Nephron (organoid): ENCODE results near the gene CLN3.
"Not testable (repeated sequence)": the region's sequence is repeated elsewhere in the genome, so short reads cannot be mapped to it uniquely, and the experiment has no call there.

Experiments used
- H3K27ac Mint-ChIP-seq, 3 experiments: 2 replicates each; pipeline ENCODE4 v1.8.0; 2020; ENCODE audit warnings: mixed read lengths in 3 of 3, mild to moderate bottlenecking in 2 of 3, moderate library complexity in 1 of 3
- H3K27me3 Mint-ChIP-seq: 2 replicates; pipeline ENCODE4 v1.8.0; 2021; ENCODE audit warnings: low read depth, mild to moderate bottlenecking, moderate library complexity, mixed read lengths
- H3K36me3 Mint-ChIP-seq: 2 replicates; pipeline ENCODE4 v1.8.0; 2020; ENCODE audit warnings: low read depth, mixed read lengths
- H3K4me1 Mint-ChIP-seq: 2 replicates; pipeline ENCODE4 v1.8.0; 2020; ENCODE audit warnings: mixed read lengths
- H3K4me3 Mint-ChIP-seq, 3 experiments: 2 replicates each; pipeline ENCODE4 v1.8.0; 2020; ENCODE audit warnings: mild to moderate bottlenecking in 3 of 3, mixed read lengths in 3 of 3, moderate library complexity in 2 of 3
- H3K9me3 Mint-ChIP-seq: 2 replicates; pipeline ENCODE4 v1.8.0; 2020; ENCODE audit warnings: mixed read lengths
- CTCF ChIP-seq, 3 experiments: fragments of 200-600 bp; sonication (generic); IDR thresholded peaks; one replicate each; pipeline ENCODE4 v1.5.0; 2021; ENCODE audit warnings: antibody characterized with exemption in 3 of 3; ENCODE audit not compliant: unreplicated experiment in 3 of 3

Gene CLN3

GRCh38 chr16:28492511-28492910 lies 637 bp upstream of the CLN3 start:
- Mint-ChIP-seq H3K9me3 (no peaks in the 10 kb centered on the region), H3K27me3 (peaks cover 7% of the 10 kb centered on the region), H3K4me3 (peak overlapping the region; percentile 99 to 100 (median 99)), H3K36me3 (peaks cover 6% of the 10 kb centered on the region), H3K4me1 (no peaks in the 10 kb centered on the region), H3K27ac (peak overlapping the region; percentile 100)
- no peak for TF ChIP-seq CTCF (IDR thresholded peaks at IDR 0.05; ENCODE audit: unreplicated experiment in 3 of 3)

- H3K9me3 Mint-ChIP-seq: no peaks in the 10 kb centered on the region
- no peaks in the 10 kb centered on the region for H3K4me1 Mint-ChIP-seq
- peak overlapping the region; percentile 99 to 100 (median 99) for H3K4me3 Mint-ChIP-seq
- peak in 2 of 3 experiments; percentile 18 to 24 for TF ChIP-seq CTCF (IDR thresholded peaks at IDR 0.05; ENCODE audit: unreplicated experiment in 3 of 3)
- peak overlapping the region; percentile 100 for H3K27ac Mint-ChIP-seq
- peaks cover 13% of the 10 kb centered on the region for H3K36me3 Mint-ChIP-seq
- peaks cover 7% of the 10 kb centered on the region for H3K27me3 Mint-ChIP-seq
Measured at GRCh38 chr16:28491230-28491969, 474 bp downstream of the CLN3 start.

- H3K9me3 Mint-ChIP-seq: no peaks in the 10 kb centered on the region
- peaks cover 21% of the 10 kb centered on the region for H3K36me3 Mint-ChIP-seq
- TF ChIP-seq CTCF (IDR thresholded peaks at IDR 0.05; ENCODE audit: unreplicated experiment in 3 of 3): no peak
- H3K27ac Mint-ChIP-seq: no peak overlapping the region
- no peaks in the 10 kb centered on the region for H3K27me3 Mint-ChIP-seq
- H3K4me1 Mint-ChIP-seq: no peaks in the 10 kb centered on the region
- H3K4me3 Mint-ChIP-seq: no peak overlapping the region
Measured at GRCh38 chr16:28486266-28486665, 5.6 kb downstream of the CLN3 start.

- H3K27ac Mint-ChIP-seq, H3K4me1 Mint-ChIP-seq, H3K27me3 Mint-ChIP-seq, H3K9me3 Mint-ChIP-seq, H3K4me3 Mint-ChIP-seq: not testable (repeated sequence)
- peaks cover 18% of the 10 kb centered on the region for H3K36me3 Mint-ChIP-seq
Measured at GRCh38 chr16:28483361-28483760, 8.5 kb downstream of the CLN3 start.

GRCh38 chr16:28482026-28482425 lies 9.8 kb downstream of the CLN3 start:
- H3K4me1 Mint-ChIP-seq: no peaks in the 10 kb centered on the region
- peaks cover 15% of the 10 kb centered on the region for H3K36me3 Mint-ChIP-seq
- H3K27me3 Mint-ChIP-seq: no peaks in the 10 kb centered on the region
- no peak overlapping the region for H3K27ac Mint-ChIP-seq
- no peak for TF ChIP-seq CTCF (IDR thresholded peaks at IDR 0.05; ENCODE audit: unreplicated experiment in 3 of 3)
- H3K9me3 Mint-ChIP-seq: no peaks in the 10 kb centered on the region
- no peak overlapping the region for H3K4me3 Mint-ChIP-seq

- H3K9me3 Mint-ChIP-seq: no peaks in the 10 kb centered on the region
- H3K27me3 Mint-ChIP-seq: no peaks in the 10 kb centered on the region
- H3K27ac Mint-ChIP-seq: no peak overlapping the region
Measured at GRCh38 chr16:28478506-28479180, 13.2 kb downstream of the CLN3 start.

More at GRCh38 chr16:28478506-28479180, 13.2 kb downstream of the CLN3 start:
- H3K4me3 Mint-ChIP-seq: no peak overlapping the region
- no peaks in the 10 kb centered on the region for H3K4me1 Mint-ChIP-seq
- no peak for TF ChIP-seq CTCF (IDR thresholded peaks at IDR 0.05; ENCODE audit: unreplicated experiment in 3 of 3)
- peaks cover 19% of the 10 kb centered on the region for H3K36me3 Mint-ChIP-seq
